ENCODE results near the gene SEPTIN7.

The SEPTIN7 gene

DNA sequence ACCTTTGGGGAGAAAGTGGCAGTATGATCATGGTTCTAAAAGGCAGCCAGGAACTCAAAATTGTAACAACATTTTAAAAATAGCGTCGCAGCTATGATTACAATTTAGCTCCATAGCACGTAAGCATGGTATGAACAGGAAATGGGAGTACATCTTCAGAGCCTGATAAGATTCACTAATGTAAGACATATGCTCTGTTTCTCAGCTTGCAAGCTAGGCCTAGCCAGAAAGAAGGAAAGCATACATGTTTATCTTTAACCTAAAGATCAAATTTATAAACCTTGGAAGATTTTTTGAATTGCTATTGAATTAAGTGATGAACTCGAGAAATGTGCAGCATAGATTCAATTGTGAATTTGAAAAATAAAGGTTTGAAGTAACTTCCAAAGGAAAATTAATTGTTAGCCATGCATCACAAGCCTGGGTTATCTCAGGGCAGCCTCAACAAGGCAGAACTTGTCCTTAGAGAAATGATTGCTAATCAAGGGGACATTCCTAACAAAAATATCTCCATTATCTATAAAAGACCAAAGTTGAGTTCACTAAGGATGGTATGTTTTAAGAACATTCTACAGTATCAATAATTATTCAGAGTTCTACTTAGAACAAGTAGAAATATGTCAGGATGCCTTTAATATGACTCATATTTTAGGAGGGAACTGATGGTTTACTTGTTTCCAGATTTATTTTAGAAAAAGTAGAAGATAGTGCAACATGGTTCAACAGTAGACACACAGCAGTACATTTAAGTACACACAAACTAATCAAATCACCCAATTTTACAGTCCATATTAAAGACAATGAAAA lies 38.8 kb upstream of the SEPTIN7 start:
- H3K36me3 ChIP-seq (ENCODE audit: control insufficient read depth, insufficient read depth, low read length), result no peaks in the 10 kb centered on the region
- H3K4me1 ChIP-seq (ENCODE audit: control insufficient read depth, insufficient read depth, low read length), result no peaks in the 10 kb centered on the region
- H3K4me3 ChIP-seq (ENCODE audit: insufficient read depth, low read depth, low read length), result no peak overlapping the region
- no peak overlapping the region for H3K27ac ChIP-seq (ENCODE audit: insufficient read depth, low read depth, low read length, poor library complexity, severe bottlenecking)
- WGBS, 2 experiments, result 89 to 92% methylated on average over 4 of the region's 4 CpGs
- H3K9me3 ChIP-seq (ENCODE audit: control insufficient read depth, low read length), result no peaks in the 10 kb centered on the region
- H3K27me3 ChIP-seq (ENCODE audit: control insufficient read depth, insufficient read depth, low read length, poor library complexity, severe bottlenecking), result no peaks in the 10 kb centered on the region

- H3K27me3 ChIP-seq (ENCODE audit: control insufficient read depth, insufficient read depth, low read length, poor library complexity, severe bottlenecking), result no peaks in the 10 kb centered on the region
- no peak overlapping the region for H3K4me3 ChIP-seq (ENCODE audit: insufficient read depth, low read depth, low read length)
- 90 to 92% methylated on average over 3 of the region's 3 CpGs for WGBS, 2 experiments
- H3K4me1 ChIP-seq (ENCODE audit: control insufficient read depth, insufficient read depth, low read length), result no peaks in the 10 kb centered on the region
- H3K27ac ChIP-seq (ENCODE audit: insufficient read depth, low read depth, low read length, poor library complexity, severe bottlenecking), result no peak overlapping the region
- H3K9me3 ChIP-seq (ENCODE audit: control insufficient read depth, low read length), result no peaks in the 10 kb centered on the region
- H3K36me3 ChIP-seq (ENCODE audit: control insufficient read depth, insufficient read depth, low read length), result no peaks in the 10 kb centered on the region
These were observed 38.1 kb upstream of the SEPTIN7 start for GRCh38 chr7:35762781-35763180.

DNA sequence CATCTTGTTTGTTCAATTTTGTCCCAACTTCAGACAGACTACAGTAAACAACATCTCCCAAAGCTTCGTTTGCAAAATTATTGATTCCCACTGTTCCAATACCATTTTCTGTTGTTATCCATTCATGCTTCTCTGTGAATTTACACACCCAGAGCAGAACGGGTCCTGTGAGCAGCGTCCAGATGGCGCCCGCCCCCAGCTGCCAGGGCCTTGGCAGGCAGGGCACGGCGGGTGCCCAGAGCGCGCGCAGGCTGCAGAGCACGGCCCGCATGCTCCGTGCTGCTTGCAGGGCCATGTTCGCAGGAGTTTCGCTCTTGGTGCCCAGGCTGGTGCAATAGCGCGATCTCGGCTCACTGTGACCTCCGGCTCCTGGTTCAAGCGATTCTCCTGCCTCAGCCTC lies 32.5 kb upstream of the SEPTIN7 start:
- Histone ChIP-seq H3K36me3 (ENCODE audit: control insufficient read depth, insufficient read depth, low read length) (no peaks in the 10 kb centered on the region), H3K27me3 (ENCODE audit: control insufficient read depth, insufficient read depth, low read length, poor library complexity, severe bottlenecking) (no peaks in the 10 kb centered on the region), H3K9me3 (ENCODE audit: control insufficient read depth, low read length) (no peaks in the 10 kb centered on the region), H3K4me1 (ENCODE audit: control insufficient read depth, insufficient read depth, low read length) (no peaks in the 10 kb centered on the region), H3K27ac (ENCODE audit: insufficient read depth, low read depth, low read length, poor library complexity, severe bottlenecking) (no peak overlapping the region), H3K4me3 (ENCODE audit: insufficient read depth, low read depth, low read length) (no peak overlapping the region)
- WGBS, 2 experiments, result 93 to 96% methylated on average over 20 of the region's 20 CpGs

DNA sequence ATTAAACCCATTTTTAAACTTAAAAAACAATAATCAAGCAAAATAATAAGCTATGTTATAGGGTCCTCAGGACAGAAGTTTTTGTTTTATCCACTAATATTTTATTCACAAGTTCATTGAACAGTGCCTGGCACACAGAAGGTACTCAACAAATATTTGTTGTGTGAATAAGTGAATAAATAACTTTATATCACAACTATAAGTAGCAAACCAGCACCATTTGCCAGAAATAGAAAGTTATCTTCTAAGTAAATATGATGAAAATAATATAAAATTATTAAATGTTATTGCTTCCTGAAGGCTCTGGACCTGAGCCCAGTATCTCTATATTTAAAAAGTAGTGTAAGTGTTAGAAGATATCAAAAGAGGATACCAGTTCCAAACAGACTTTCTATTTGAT lies 29.1 kb upstream of the SEPTIN7 start:
- no peaks in the 10 kb centered on the region for H3K9me3 ChIP-seq (ENCODE audit: control insufficient read depth, low read length)
- no peak overlapping the region for H3K4me3 ChIP-seq (ENCODE audit: insufficient read depth, low read depth, low read length)
- H3K36me3 ChIP-seq (ENCODE audit: control insufficient read depth, insufficient read depth, low read length), result no peaks in the 10 kb centered on the region
- no peaks in the 10 kb centered on the region for H3K4me1 ChIP-seq (ENCODE audit: control insufficient read depth, insufficient read depth, low read length)
- no peak overlapping the region for H3K27ac ChIP-seq (ENCODE audit: insufficient read depth, low read depth, low read length, poor library complexity, severe bottlenecking)
- no peaks in the 10 kb centered on the region for H3K27me3 ChIP-seq (ENCODE audit: control insufficient read depth, insufficient read depth, low read length, poor library complexity, severe bottlenecking)

DNA sequence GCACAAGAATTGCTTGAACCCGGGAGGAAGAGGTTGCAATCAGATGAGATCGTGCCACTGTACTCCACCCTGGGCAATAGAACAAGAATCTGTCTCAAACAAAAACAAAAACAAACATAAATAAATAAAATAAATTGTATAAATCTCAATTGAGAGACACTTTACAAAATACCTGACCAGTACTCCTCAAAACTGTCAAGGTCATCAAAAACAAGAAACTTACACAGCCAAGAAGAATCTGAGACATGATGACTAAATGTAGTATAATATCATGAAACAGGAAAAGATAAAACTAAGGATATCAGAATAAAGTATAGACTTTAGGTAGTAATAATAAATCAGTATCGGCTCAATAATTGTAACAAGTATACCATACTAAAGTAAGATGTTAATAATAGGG lies 26.9 kb upstream of the SEPTIN7 start:
- H3K4me3 ChIP-seq (ENCODE audit: insufficient read depth, low read depth, low read length), result no peak overlapping the region
- no peaks in the 10 kb centered on the region for H3K4me1 ChIP-seq (ENCODE audit: control insufficient read depth, insufficient read depth, low read length)
- no peak overlapping the region for H3K27ac ChIP-seq (ENCODE audit: insufficient read depth, low read depth, low read length, poor library complexity, severe bottlenecking)
- H3K36me3 ChIP-seq (ENCODE audit: control insufficient read depth, insufficient read depth, low read length), result no peaks in the 10 kb centered on the region
- no peaks in the 10 kb centered on the region for H3K27me3 ChIP-seq (ENCODE audit: control insufficient read depth, insufficient read depth, low read length, poor library complexity, severe bottlenecking)
- no peaks in the 10 kb centered on the region for H3K9me3 ChIP-seq (ENCODE audit: control insufficient read depth, low read length)
- WGBS, 2 experiments, result 81 to 88% methylated on average over 2 to 3 of the region's 3 CpGs

DNA sequence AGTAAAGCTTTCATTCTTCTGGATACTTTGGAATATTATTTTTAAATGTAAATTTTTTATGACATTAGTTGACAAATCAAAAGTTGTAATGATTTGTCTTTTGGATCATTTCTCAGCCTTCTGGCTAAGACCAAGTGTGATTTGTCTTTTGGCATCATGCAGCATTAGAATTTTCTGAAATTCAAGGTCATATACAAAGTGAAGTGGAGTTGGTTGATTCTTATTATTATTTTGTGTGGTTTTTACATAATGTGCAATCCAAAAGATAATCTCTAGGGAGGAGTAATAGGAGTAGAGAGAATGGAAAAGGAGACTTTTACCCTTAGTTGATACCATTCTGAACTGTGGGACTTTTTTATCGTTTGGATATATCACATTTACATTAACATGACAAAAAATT lies 24.2 kb upstream of the SEPTIN7 start:
- Histone ChIP-seq H3K27me3 (ENCODE audit: control insufficient read depth, insufficient read depth, low read length, poor library complexity, severe bottlenecking) (no peaks in the 10 kb centered on the region), H3K9me3 (ENCODE audit: control insufficient read depth, low read length) (no peaks in the 10 kb centered on the region), H3K4me1 (ENCODE audit: control insufficient read depth, insufficient read depth, low read length) (no peaks in the 10 kb centered on the region), H3K4me3 (ENCODE audit: insufficient read depth, low read depth, low read length) (no peak overlapping the region), H3K27ac (ENCODE audit: insufficient read depth, low read depth, low read length, poor library complexity, severe bottlenecking) (no peak overlapping the region), H3K36me3 (ENCODE audit: control insufficient read depth, insufficient read depth, low read length) (no peaks in the 10 kb centered on the region)
- no CpG with 5 or more reads among the region's 1 CpG for WGBS, 2 experiments

GRCh38 chr7:35777121-35777520 lies 23.7 kb upstream of the SEPTIN7 start:
- Histone ChIP-seq H3K27ac (ENCODE audit: insufficient read depth, low read depth, low read length, poor library complexity, severe bottlenecking) (no peak overlapping the region), H3K4me1 (ENCODE audit: control insufficient read depth, insufficient read depth, low read length) (no peaks in the 10 kb centered on the region), H3K4me3 (ENCODE audit: insufficient read depth, low read depth, low read length) (no peak overlapping the region), H3K36me3 (ENCODE audit: control insufficient read depth, insufficient read depth, low read length) (no peaks in the 10 kb centered on the region), H3K9me3 (ENCODE audit: control insufficient read depth, low read length) (no peaks in the 10 kb centered on the region), H3K27me3 (ENCODE audit: control insufficient read depth, insufficient read depth, low read length, poor library complexity, severe bottlenecking) (no peaks in the 10 kb centered on the region)

DNA sequence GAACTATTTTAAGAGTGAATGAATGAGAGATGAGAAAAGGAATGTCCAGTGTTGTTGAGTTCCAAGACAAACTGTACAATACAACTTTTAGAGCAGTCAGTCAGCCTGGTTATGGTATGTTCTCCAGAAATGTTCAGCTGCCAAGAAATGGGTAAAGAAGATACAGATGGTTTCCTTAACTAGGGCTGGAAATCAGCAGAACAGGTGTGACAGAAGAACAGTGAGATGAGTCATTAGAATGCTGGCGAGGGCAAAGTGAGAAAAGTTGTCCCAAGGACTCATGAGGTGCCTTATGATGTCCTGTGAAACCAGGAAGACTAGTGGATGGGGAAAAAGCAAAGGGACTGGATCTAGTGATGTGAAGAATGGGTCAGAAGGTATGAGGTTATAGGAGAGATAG lies 20.8 kb upstream of the SEPTIN7 start:
- Histone ChIP-seq H3K4me1 (ENCODE audit: control insufficient read depth, insufficient read depth, low read length) (no peaks in the 10 kb centered on the region), H3K9me3 (ENCODE audit: control insufficient read depth, low read length) (no peaks in the 10 kb centered on the region), H3K4me3 (ENCODE audit: insufficient read depth, low read depth, low read length) (no peak overlapping the region), H3K27ac (ENCODE audit: insufficient read depth, low read depth, low read length, poor library complexity, severe bottlenecking) (no peak overlapping the region), H3K27me3 (ENCODE audit: control insufficient read depth, insufficient read depth, low read length, poor library complexity, severe bottlenecking) (no peaks in the 10 kb centered on the region), H3K36me3 (ENCODE audit: control insufficient read depth, insufficient read depth, low read length) (no peaks in the 10 kb centered on the region)
- WGBS, 2 experiments, result 94 to 95% methylated on average over 1 of the region's 1 CpG

GRCh38 chr7:35781200-35781701 lies 19.6 kb upstream of the SEPTIN7 start:
- WGBS, 2 experiments, result 92 to 94% methylated on average over 3 of the region's 3 CpGs
- H3K27me3 ChIP-seq (ENCODE audit: control insufficient read depth, insufficient read depth, low read length, poor library complexity, severe bottlenecking), result no peaks in the 10 kb centered on the region
- H3K36me3 ChIP-seq (ENCODE audit: control insufficient read depth, insufficient read depth, low read length), result no peaks in the 10 kb centered on the region
- H3K4me3 ChIP-seq (ENCODE audit: insufficient read depth, low read depth, low read length), result no peak overlapping the region
- H3K9me3 ChIP-seq (ENCODE audit: control insufficient read depth, low read length), result no peaks in the 10 kb centered on the region
- no peak overlapping the region for H3K27ac ChIP-seq (ENCODE audit: insufficient read depth, low read depth, low read length, poor library complexity, severe bottlenecking)
- no peaks in the 10 kb centered on the region for H3K4me1 ChIP-seq (ENCODE audit: control insufficient read depth, insufficient read depth, low read length)

- H3K36me3 ChIP-seq (ENCODE audit: control insufficient read depth, insufficient read depth, low read length), result no peaks in the 10 kb centered on the region
- 90 to 96% methylated on average over 9 of the region's 9 CpGs for WGBS, 2 experiments
- H3K4me1 ChIP-seq (ENCODE audit: control insufficient read depth, insufficient read depth, low read length), result no peaks in the 10 kb centered on the region
- H3K9me3 ChIP-seq (ENCODE audit: control insufficient read depth, low read length), result no peaks in the 10 kb centered on the region
- no peaks in the 10 kb centered on the region for H3K27me3 ChIP-seq (ENCODE audit: control insufficient read depth, insufficient read depth, low read length, poor library complexity, severe bottlenecking)
- H3K27ac ChIP-seq (ENCODE audit: insufficient read depth, low read depth, low read length, poor library complexity, severe bottlenecking), result no peak overlapping the region
- no peak overlapping the region for H3K4me3 ChIP-seq (ENCODE audit: insufficient read depth, low read depth, low read length)
These were observed 18.9 kb upstream of the SEPTIN7 start for GRCh38 chr7:35781767-35782515.

Measured in ectodermal cell (in vitro differentiated cells).